ENCODE measurements around the gene ZNRF1. TPM values are rescaled to one million over a fixed set of nuclear protein-coding genes. Genes with fewer than 3 reads are reported as not detected.

ZNRF1 gene
- total and polyA plus RNA-seq, 2 of the 4 experiments (the other 2 are of a cell fraction), result 8.2 to 20.7 TPM

DNA sequence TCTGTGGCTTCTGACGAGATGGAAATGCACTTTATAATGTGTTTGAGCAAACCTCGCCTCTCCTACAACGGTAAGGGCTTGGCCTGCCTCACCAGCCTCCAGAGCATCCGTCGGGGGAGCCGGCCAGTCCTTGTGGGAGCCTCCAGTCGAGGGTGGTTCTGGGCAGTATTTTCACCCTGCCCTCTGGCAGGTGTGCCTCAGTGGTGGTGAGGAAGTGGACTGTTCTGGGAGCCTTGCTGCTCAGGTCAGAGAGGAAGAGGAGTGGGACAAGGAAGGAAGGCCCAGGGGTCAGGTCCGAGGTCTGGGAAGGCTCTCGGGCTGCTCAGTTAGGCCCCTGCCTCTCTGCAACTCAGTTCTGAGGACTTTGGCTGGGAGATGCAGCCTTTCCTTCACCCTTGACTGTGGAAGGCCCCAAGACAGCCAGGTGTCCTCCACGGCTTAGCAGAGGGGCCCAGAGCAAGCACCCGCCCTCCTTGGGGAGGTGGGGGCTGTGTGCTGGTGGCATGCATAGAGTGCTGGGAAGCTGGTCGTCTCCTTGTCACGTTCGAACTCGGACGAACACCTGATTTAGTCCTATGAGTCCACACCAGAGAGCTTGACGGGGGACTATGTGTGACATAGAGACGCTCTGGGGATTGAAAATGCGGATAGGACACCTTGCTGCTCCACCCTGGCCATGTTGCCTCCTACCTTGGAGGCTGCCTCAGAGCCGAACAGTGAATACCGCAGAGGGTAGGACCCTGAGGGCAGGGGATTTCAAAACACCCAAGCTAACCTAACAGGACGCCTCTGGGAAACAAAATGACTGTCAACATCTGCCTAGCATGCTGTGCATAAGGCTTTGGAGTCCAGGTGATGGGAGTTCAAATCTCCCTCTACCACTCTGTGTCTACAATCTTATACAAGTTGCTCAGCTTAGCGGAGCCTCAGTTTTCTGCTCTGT, 95.0 kb downstream of the ZNRF1 start:
- Histone ChIP-seq H2BK5ac (ENCODE audit: low read depth, low read length, poor library complexity, severe bottlenecking) (no peak overlapping the region), H4K8ac (ENCODE audit: low read depth in 2 of 2, low read length in 2 of 2) (no peak overlapping the region), H3K9me3 (ENCODE audit: control insufficient read depth, insufficient read depth, low read length) (no peaks in the 10 kb centered on the region), H4K91ac (ENCODE audit: insufficient read depth, low read depth, low read length) (no peak overlapping the region), H3K4ac (ENCODE audit: low read depth, low read length) (no peak overlapping the region), H3K4me1 (ENCODE audit: control insufficient read depth, insufficient read depth, low read length) (no peaks in the 10 kb centered on the region; the same call in 1 of the 2 replicates), H4K20me1 (ENCODE audit: insufficient read depth, low read length) (peaks cover 9% of the 10 kb centered on the region; the same call in 1 of the 2 replicates), H3K27me3 (ENCODE audit: control insufficient read depth, insufficient read depth, low read length) (no peaks in the 10 kb centered on the region), H3K79me1 (ENCODE audit: low read depth in 1 of 2, low read length in 2 of 2) (peaks cover 29 to 54% of the 10 kb centered on the region in 2 experiments), H2AFZ (replicated peaks; ENCODE audit: low read length, poor library complexity) (no peak overlapping the region), H3K9ac (ENCODE audit: low read depth, low read length) (no peak overlapping the region), H3K9me1 (ENCODE audit: insufficient read depth, low read length) (peaks cover 19% of the 10 kb centered on the region), H3K4me3 (ENCODE audit: insufficient read depth, low read depth, low read length) (no peak overlapping the region), H3K56ac (ENCODE audit: extremely low read depth, insufficient read depth, low read length) (no peak overlapping the region), H4K5ac (ENCODE audit: low read depth, low read length) (no peak overlapping the region), H2BK20ac (ENCODE audit: low read depth, low read length) (no peak overlapping the region), H3K14ac (replicated peaks; ENCODE audit: low read depth, low read length) (no peak overlapping the region), H2AK9ac (replicated peaks; ENCODE audit: low read depth, low read length, poor library complexity) (no peak overlapping the region), H3K36me3 (ENCODE audit: control insufficient read depth, insufficient read depth, low read length) (peaks cover 19% of the 10 kb centered on the region), H2BK15ac (ENCODE audit: low read depth, low read length) (no peak overlapping the region), H3K4me2 (ENCODE audit: low read depth, low read length) (no peak overlapping the region), H3K23ac (ENCODE audit: low read depth, low read length) (no peak overlapping the region), H3K27ac (ENCODE audit: insufficient read depth, low read length) (no peak overlapping the region), H3K18ac (ENCODE audit: low read depth, low read length) (no peak overlapping the region), H2BK120ac (ENCODE audit: low read depth, low read length) (no peak overlapping the region), H2AK5ac (ENCODE audit: low read depth, low read length) (no peak overlapping the region)
- POLR2A ChIA-PET (ENCODE audit: unreplicated experiment), result no interaction called here
- intact Hi-C loops (cut with micrococcal nuclease), result no loop called here
- in situ Hi-C loops (cut with MboI; ENCODE audit: low sequenced_read_pairs), result no loop called here
- CTCF ChIA-PET, result no interaction called here
- no TSS peak for BruUV-seq (replicated peaks)
- DNase-seq, result no peak
- 86% methylated on average over 9 of the region's 23 CpGs; no CpG with 5 or more reads in 1 of the 2 experiments for WGBS, 2 experiments (ENCODE audit: extremely low coverage in 2 of 2, insufficient read length in 1 of 2)
- dilution Hi-C loops (cut with HindIII; ENCODE audit: low sequenced_read_pairs, unreplicated experiment), result no loop called here
- ATAC-seq (ENCODE audit: low read depth), result no peak
- TF ChIP-seq, protein P1, sequence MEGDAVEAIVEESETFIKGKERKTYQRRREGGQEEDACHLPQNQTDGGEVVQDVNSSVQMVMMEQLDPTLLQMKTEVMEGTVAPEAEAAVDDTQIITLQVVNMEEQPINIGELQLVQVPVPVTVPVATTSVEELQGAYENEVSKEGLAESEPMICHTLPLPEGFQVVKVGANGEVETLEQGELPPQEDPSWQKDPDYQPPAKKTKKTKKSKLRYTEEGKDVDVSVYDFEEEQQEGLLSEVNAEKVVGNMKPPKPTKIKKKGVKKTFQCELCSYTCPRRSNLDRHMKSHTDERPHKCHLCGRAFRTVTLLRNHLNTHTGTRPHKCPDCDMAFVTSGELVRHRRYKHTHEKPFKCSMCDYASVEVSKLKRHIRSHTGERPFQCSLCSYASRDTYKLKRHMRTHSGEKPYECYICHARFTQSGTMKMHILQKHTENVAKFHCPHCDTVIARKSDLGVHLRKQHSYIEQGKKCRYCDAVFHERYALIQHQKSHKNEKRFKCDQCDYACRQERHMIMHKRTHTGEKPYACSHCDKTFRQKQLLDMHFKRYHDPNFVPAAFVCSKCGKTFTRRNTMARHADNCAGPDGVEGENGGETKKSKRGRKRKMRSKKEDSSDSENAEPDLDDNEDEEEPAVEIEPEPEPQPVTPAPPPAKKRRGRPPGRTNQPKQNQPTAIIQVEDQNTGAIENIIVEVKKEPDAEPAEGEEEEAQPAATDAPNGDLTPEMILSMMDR (conservative IDR thresholded peaks at IDR 0.05; ENCODE audit: low read depth, low read length), result no peak
- TF ChIP-seq, protein P2, sequence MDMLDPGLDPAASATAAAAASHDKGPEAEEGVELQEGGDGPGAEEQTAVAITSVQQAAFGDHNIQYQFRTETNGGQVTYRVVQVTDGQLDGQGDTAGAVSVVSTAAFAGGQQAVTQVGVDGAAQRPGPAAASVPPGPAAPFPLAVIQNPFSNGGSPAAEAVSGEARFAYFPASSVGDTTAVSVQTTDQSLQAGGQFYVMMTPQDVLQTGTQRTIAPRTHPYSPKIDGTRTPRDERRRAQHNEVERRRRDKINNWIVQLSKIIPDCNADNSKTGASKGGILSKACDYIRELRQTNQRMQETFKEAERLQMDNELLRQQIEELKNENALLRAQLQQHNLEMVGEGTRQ (IDR thresholded peaks at IDR 0.05; ENCODE audit: low read depth, low read length), result no peak
- TF ChIP-seq RCOR1 (IDR thresholded peaks at IDR 0.05; ENCODE audit: insufficient replicate concordance, low read length) (no peak), RAD21 (IDR thresholded peaks at IDR 0.05; ENCODE audit: low read length) (no peak), FOS (IDR thresholded peaks at IDR 0.05; ENCODE audit: low read depth, low read length) (no peak), CHD1 (IDR thresholded peaks at IDR 0.05; ENCODE audit: low read depth, low read length) (no peak), MAZ (IDR thresholded peaks at IDR 0.05; ENCODE audit: borderline replicate concordance, low read depth, low read length) (no peak), MXI1 (IDR thresholded peaks at IDR 0.05; ENCODE audit: borderline replicate concordance, low read depth, low read length) (no peak), CEBPB (IDR thresholded peaks at IDR 0.05; ENCODE audit: low read depth, low read length) (no peak), SMC3 (IDR thresholded peaks at IDR 0.05; ENCODE audit: low read depth, low read length) (no peak), RFX5 (IDR thresholded peaks at IDR 0.05; ENCODE audit: low read depth, low read length) (no peak), BHLHE40 (IDR thresholded peaks at IDR 0.05; ENCODE audit: low read depth, low read length) (no peak), MAFK (IDR thresholded peaks at IDR 0.05; ENCODE audit: low read depth, low read length) (no peak), POLR2A (IDR thresholded peaks at IDR 0.05; ENCODE audit: low read depth, low read length) (no peak)
- TF ChIP-seq, protein P3, sequence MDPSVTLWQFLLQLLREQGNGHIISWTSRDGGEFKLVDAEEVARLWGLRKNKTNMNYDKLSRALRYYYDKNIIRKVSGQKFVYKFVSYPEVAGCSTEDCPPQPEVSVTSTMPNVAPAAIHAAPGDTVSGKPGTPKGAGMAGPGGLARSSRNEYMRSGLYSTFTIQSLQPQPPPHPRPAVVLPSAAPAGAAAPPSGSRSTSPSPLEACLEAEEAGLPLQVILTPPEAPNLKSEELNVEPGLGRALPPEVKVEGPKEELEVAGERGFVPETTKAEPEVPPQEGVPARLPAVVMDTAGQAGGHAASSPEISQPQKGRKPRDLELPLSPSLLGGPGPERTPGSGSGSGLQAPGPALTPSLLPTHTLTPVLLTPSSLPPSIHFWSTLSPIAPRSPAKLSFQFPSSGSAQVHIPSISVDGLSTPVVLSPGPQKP (IDR thresholded peaks at IDR 0.05; ENCODE audit: borderline replicate concordance, low read depth, low read length), result no peak
